MCF 10A (cell line): Measurements from ENCODE around the gene MAPK14. TPM values are rescaled to one million over a fixed set of nuclear protein-coding genes. Genes with fewer than 3 reads are reported as not detected.

Experiments used
- BruUV-seq: library from RNA; stranded (reverse); fragments of 400-500 nt; replicated peaks from 2 replicates; lab custom pipeline; 2021; lab: Mats Ljungman, UMichigan
- CTCF ChIA-PET: fragments of 300-600 bp; sonication (Branson Sonifier 250); formaldehyde crosslinking; extraction: SDS; loops from one replicate; lab custom pipeline; 2021; ENCODE audit warnings: antibody characterized with exemption, inconsistent platforms; lab: Yijun Ruan, JAX
- POLR2A ChIA-PET: fragments of 300-600, 350-650 bp; sonication (Branson Sonifier 250); formaldehyde crosslinking; extraction: SDS; loops from one replicate; lab custom pipeline; 2020; ENCODE audit warnings: antibody characterized with exemption, inconsistent platforms; lab: Yijun Ruan, JAX
- DNase-seq: peaks from one replicate; pipeline ENCODE4 v3.0.0-alpha.2; 2018; ENCODE audit not compliant: unreplicated experiment
- H3K27ac Mint-ChIP-seq: one replicate; pipeline ENCODE4 v1.8.0; 2022; ENCODE audit warnings: mild to moderate bottlenecking, low read depth, mixed read lengths; ENCODE audit not compliant: unreplicated experiment
- H3K27me3 Mint-ChIP-seq: one replicate; pipeline ENCODE4 v1.8.0; 2022; ENCODE audit warnings: mixed read lengths; ENCODE audit not compliant: insufficient read depth, unreplicated experiment
- H3K36me3 Mint-ChIP-seq: one replicate; pipeline ENCODE4 v1.8.0; 2022; ENCODE audit warnings: mild to moderate bottlenecking, moderate library complexity, mixed read lengths; ENCODE audit not compliant: insufficient read depth, unreplicated experiment
- H3K4me1 Mint-ChIP-seq: one replicate; pipeline ENCODE4 v1.8.0; 2022; ENCODE audit warnings: mixed read lengths; ENCODE audit not compliant: insufficient read depth, unreplicated experiment
- H3K4me3 Mint-ChIP-seq: one replicate; pipeline ENCODE4 v1.8.0; 2022; ENCODE audit warnings: mild to moderate bottlenecking, moderate library complexity, mixed read lengths; ENCODE audit not compliant: unreplicated experiment
- H3K9me3 Mint-ChIP-seq: one replicate; pipeline ENCODE4 v1.8.0; 2022; ENCODE audit warnings: mixed read lengths; ENCODE audit not compliant: unreplicated experiment
- CTCF ChIP-seq: fragments of 200-600 bp; IDR thresholded peaks from one replicate; pipeline ENCODE4 v1.8.0; 2022; ENCODE audit warnings: antibody characterized with exemption, mild to moderate bottlenecking; ENCODE audit not compliant: unreplicated experiment
- intact Hi-C: fragments of 100-400 bp; cut with micrococcal nuclease; formaldehyde crosslinking; loops from 2 replicates; pipeline ENCODE4 v1.14.1; 2022
- total RNA-seq: library from RNA; stranded (reverse); gene quantifications from 2 replicates; pipeline ENCODE4 v1.2.3, GENCODE V29; 2022

The MAPK14 gene
- total RNA-seq, 1 experiment from 2014 or later = 42.9 TPM

- DNase-seq = no peak
- intact Hi-C loops = no loop called here
- no peaks in the 10 kb centered on the region for H3K9me3 Mint-ChIP-seq
- ChIA-PET CTCF (interaction anchor here (0.7 kb wide), 1 partner anchor 914 kb away, joined by 3 read pairs; no protein-coding TSS in a partner anchor), POLR2A (no interaction called here)
- no peak overlapping the region for H3K27ac Mint-ChIP-seq
- H3K4me1 Mint-ChIP-seq = no peaks in the 10 kb centered on the region
- BruUV-seq = no TSS peak
- no peaks in the 10 kb centered on the region for H3K36me3 Mint-ChIP-seq
- no peak for TF ChIP-seq CTCF
- no peak overlapping the region for H3K4me3 Mint-ChIP-seq
- peaks cover 12% of the 10 kb centered on the region for H3K27me3 Mint-ChIP-seq
Observed at GRCh38 chr6:35993150-35993549, 34.5 kb upstream of the MAPK14 start.

DNA sequence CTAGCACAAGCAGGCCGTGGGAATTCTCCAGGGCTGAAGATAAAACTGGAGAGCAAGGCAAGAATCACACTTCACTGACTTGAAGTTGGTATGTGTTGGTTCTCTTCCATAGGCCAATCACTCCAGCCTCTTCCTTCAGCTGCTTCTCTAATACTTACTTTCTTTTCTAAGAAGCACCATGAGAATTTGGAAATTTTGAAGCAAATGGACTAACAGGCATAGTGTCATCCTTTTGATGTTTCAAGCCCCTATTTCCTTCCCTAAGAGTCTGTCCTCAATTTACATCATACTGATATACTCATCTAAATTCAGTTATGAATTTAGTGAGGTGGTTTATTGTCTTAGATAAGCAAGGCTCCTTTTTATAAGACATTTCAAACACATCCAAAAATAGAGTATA lies 27.2 kb upstream of the MAPK14 start:
- Mint-ChIP-seq H3K4me3 (no peak overlapping the region), H3K9me3 (no peaks in the 10 kb centered on the region), H3K27ac (no peak overlapping the region), H3K4me1 (no peaks in the 10 kb centered on the region), H3K36me3 (no peaks in the 10 kb centered on the region), H3K27me3 (peaks cover 13% of the 10 kb centered on the region)
- POLR2A ChIA-PET = no interaction called here
- TF ChIP-seq CTCF = no peak
- BruUV-seq = no TSS peak
- CTCF ChIA-PET = no interaction called here
- intact Hi-C loops = no loop called here
- no peak for DNase-seq

DNA sequence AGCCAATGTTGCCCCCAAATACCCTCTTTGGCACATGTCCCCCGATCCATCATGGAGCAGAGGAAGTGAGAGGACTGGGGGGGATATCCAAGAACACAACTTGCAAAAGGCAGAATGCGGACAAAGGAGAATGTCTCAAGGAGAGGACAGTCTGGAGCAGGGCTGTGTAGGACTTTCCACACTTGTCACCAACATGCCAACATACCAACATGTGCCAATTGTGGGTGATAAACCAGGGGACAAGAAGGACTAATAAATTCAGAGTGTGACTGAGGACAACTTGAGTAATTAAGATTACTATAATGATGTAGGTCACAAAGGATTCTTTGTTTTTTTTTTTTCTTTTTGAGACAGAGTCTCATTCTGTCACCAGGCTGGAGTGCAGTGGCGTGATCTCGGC lies 11.9 kb upstream of the MAPK14 start:
- H3K4me3 Mint-ChIP-seq = no peak overlapping the region
- H3K36me3 Mint-ChIP-seq = no peaks in the 10 kb centered on the region
- TF ChIP-seq CTCF = no peak
- POLR2A ChIA-PET = no interaction called here
- H3K4me1 Mint-ChIP-seq = no peaks in the 10 kb centered on the region
- no peaks in the 10 kb centered on the region for H3K27me3 Mint-ChIP-seq
- no TSS peak for BruUV-seq
- intact Hi-C loops = no loop called here
- no peak overlapping the region for H3K27ac Mint-ChIP-seq
- DNase-seq = no peak
- H3K9me3 Mint-ChIP-seq = no peaks in the 10 kb centered on the region
- CTCF ChIA-PET = interaction anchor here (0.6 to 1.7 kb wide), 3 partner anchors 12 to 96 kb away, joined by 3 to 5 read pairs (median 4); partner anchors contain the start of gene MAPK14

- Mint-ChIP-seq H3K27me3 (no peaks in the 10 kb centered on the region), H3K4me3 (no peak overlapping the region), H3K4me1 (no peaks in the 10 kb centered on the region), H3K27ac (no peak overlapping the region), H3K9me3 (no peaks in the 10 kb centered on the region), H3K36me3 (no peaks in the 10 kb centered on the region)
- POLR2A ChIA-PET = interaction anchor here (1.0 kb wide), 1 partner anchor 11 kb away, joined by 3 read pairs; no protein-coding TSS in a partner anchor
- no TSS peak for BruUV-seq
- intact Hi-C loops = no loop called here
- TF ChIP-seq CTCF = no peak
- DNase-seq = peak; percentile 27
- CTCF ChIA-PET = interaction anchor here (2.5 kb wide), 1 partner anchor 77 kb away, joined by 12 read pairs; no protein-coding TSS in a partner anchor
Observed at GRCh38 chr6:36018339-36018738, 9.3 kb upstream of the MAPK14 start.
